ENCODE data around the gene ABR. TPM values are rescaled to one million over a fixed set of nuclear protein-coding genes. Genes with fewer than 3 reads are reported as not detected.

Gene ABR
- polyA plus RNA-seq, 3 donors, result 19.8 to 160 (median 26.0) TPM

DNA sequence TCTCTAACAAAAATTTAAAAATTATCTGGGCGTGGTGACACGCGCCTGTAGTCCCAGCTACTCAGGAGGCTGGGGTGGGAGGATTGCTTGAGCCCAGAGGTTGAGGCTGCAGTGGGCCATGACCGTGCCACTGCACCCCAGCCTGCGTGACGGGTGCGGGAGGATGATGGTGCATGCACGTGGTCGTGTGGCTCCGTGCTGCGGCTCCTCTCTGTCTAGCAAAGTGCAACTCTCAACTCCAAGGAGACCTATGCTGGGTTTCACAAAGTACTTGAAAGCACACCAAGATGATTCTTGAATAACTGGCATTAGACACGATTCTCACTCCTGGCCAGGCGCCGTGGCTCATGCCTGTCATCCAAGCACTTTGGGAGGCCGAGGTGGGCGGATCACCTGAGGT lies 226.0 kb downstream of the ABR start:
- Mint-ChIP-seq H3K27ac (no peak overlapping the region), H3K36me3 (no peaks in the 10 kb centered on the region), H3K27me3 (ENCODE audit: low read depth in 3 of 3) (peaks cover 20 to 32% (median 31%) of the 10 kb centered on the region in 3 donors), H3K9me3 (peaks cover 0 to 4% (median 0%) of the 10 kb centered on the region in 7 donors), H3K4me3 (no peak overlapping the region), H3K4me1 (no peaks in the 10 kb centered on the region)
- H3K4me3 ChIP-seq (replicated peaks in 1 of 3; ENCODE audit: low read depth in 2 of 3, low read length in 3 of 3), result no peak overlapping the region
- H4K20me1 ChIP-seq (ENCODE audit: insufficient read depth, low read length), result no peaks in the 10 kb centered on the region
- no peak overlapping the region for H2AFZ ChIP-seq (ENCODE audit: insufficient read depth, low read depth, low read length, poor library complexity, severe bottlenecking)
- H3K4me1 ChIP-seq (ENCODE audit: control insufficient read depth in 1 of 2, insufficient read depth in 2 of 2, low read length in 2 of 2), result no peaks in the 10 kb centered on the region
- H3K79me2 ChIP-seq (ENCODE audit: insufficient read depth, low read length), result no peaks in the 10 kb centered on the region
- TF ChIP-seq, protein P1, sequence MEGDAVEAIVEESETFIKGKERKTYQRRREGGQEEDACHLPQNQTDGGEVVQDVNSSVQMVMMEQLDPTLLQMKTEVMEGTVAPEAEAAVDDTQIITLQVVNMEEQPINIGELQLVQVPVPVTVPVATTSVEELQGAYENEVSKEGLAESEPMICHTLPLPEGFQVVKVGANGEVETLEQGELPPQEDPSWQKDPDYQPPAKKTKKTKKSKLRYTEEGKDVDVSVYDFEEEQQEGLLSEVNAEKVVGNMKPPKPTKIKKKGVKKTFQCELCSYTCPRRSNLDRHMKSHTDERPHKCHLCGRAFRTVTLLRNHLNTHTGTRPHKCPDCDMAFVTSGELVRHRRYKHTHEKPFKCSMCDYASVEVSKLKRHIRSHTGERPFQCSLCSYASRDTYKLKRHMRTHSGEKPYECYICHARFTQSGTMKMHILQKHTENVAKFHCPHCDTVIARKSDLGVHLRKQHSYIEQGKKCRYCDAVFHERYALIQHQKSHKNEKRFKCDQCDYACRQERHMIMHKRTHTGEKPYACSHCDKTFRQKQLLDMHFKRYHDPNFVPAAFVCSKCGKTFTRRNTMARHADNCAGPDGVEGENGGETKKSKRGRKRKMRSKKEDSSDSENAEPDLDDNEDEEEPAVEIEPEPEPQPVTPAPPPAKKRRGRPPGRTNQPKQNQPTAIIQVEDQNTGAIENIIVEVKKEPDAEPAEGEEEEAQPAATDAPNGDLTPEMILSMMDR (IDR thresholded peaks at IDR 0.05), result no peak
- intact Hi-C loops (cut with micrococcal nuclease), result no loop called here
- DNase-seq, result no peak
- no peak overlapping the region for H3K4me2 ChIP-seq (replicated peaks; ENCODE audit: extremely low read depth, low read length, poor library complexity, severe bottlenecking)
- H3K36me3 ChIP-seq (replicated peaks in 1 of 2; ENCODE audit: control insufficient read depth in 1 of 2, insufficient read depth in 2 of 2, low read length in 2 of 2), result no peaks in the 10 kb centered on the region
- no peak overlapping the region for H3K9ac ChIP-seq (ENCODE audit: insufficient read depth, low read length, poor library complexity, severe bottlenecking)
- H3K9me3 ChIP-seq (replicated peaks in 1 of 2; ENCODE audit: control insufficient read depth in 1 of 2, insufficient read depth in 1 of 2, low read length in 2 of 2), result peaks cover 0 to 6% of the 10 kb centered on the region in 2 donors
- no peak overlapping the region for H3K27ac ChIP-seq (ENCODE audit: low read depth in 1 of 2, low read length in 2 of 2)
- WGBS (ENCODE audit: insufficient coverage), result 88% methylated on average over 11 of the region's 16 CpGs
- peaks cover 2 to 17% of the 10 kb centered on the region in 2 donors for H3K27me3 ChIP-seq (ENCODE audit: control insufficient read depth in 2 of 2, insufficient read depth in 2 of 2, low read length in 2 of 2)

Small RNA genes within 50 kb of the gene (small RNA-seq; reads per million reads assigned to genes)
- gene AC016292.2 (ENCODE audit: insufficient read length, low read depth), result not detected
- gene MIR3183 (ENCODE audit: insufficient read length, low read depth), result not detected
- gene RF00017 (ENCODE audit: insufficient read length, low read depth), result not detected

Other genes with a start within 250 kb of the ABR start
- gene NXN, start 200.2 kb downstream of the ABR start, polyA plus RNA-seq, result not detected
- 10 to 100 TPM in 2 of 3 donors, 1 to 10 TPM in 1; 3.2 to 13.6 (median 13.1) TPM for gene TIMM22, start 182.9 kb downstream of the ABR start, polyA plus RNA-seq
- gene BHLHA9, start 90.5 kb upstream of the ABR start, polyA plus RNA-seq, result not detected
- not detected for gene TRARG1, start 99.7 kb upstream of the ABR start, polyA plus RNA-seq
- gene YWHAE, start 220.2 kb upstream of the ABR start, polyA plus RNA-seq, result 100 to 1,000 TPM; 165 to 185 (median 168) TPM